Hepatocyte (in vitro differentiated cells): Measurements from ENCODE around the gene ELAVL4. TPM values are rescaled to one million over a fixed set of nuclear protein-coding genes. Genes with fewer than 3 reads are reported as not detected.

Experiments used
- DNase-seq: peaks from one replicate; pipeline ENCODE4 v3.0.0-alpha.2; 2016; ENCODE audit warnings: low spot score
- H2AFZ ChIP-seq: fragments of 200-600 bp; sonication (generic); 2 replicates; pipeline ENCODE4 v1.6.0; 2016; ENCODE audit warnings: antibody characterized with exemption, mild to moderate bottlenecking
- H3K27ac ChIP-seq: fragments of 200-600 bp; sonication (generic); 2 replicates; pipeline ENCODE4 v1.5.1; 2016; ENCODE audit warnings: mild to moderate bottlenecking
- H3K27me3 ChIP-seq: fragments of 200-600 bp; sonication (generic); 2 replicates; pipeline ENCODE4 v1.6.1; 2016
- H3K36me3 ChIP-seq: fragments of 200-600 bp; sonication (generic); replicated peaks from 2 replicates; pipeline ENCODE4 v1.5.1; 2016; ENCODE audit warnings: low read depth; ENCODE audit not compliant: insufficient read depth
- H3K4me1 ChIP-seq: fragments of 200-600 bp; sonication (generic); 2 replicates; pipeline ENCODE4 v1.5.1; 2016; ENCODE audit warnings: mild to moderate bottlenecking, moderate library complexity; ENCODE audit not compliant: insufficient read depth
- H3K4me2 ChIP-seq: fragments of 200-600 bp; sonication (generic); 2 replicates; pipeline ENCODE4 v1.6.0; 2016
- H3K4me3 ChIP-seq: fragments of 200-600 bp; sonication (generic); 2 replicates; pipeline ENCODE4 v1.5.1; 2016; ENCODE audit warnings: mild to moderate bottlenecking
- H3K79me2 ChIP-seq: fragments of 200-600 bp; sonication (generic); 2 replicates; pipeline ENCODE4 v1.6.0; 2017; ENCODE audit warnings: mild to moderate bottlenecking
- H3K9me2 ChIP-seq: fragments of 200-600 bp; sonication (generic); replicated peaks from 2 replicates; pipeline ENCODE4 v1.6.0; 2017; ENCODE audit warnings: mild to moderate bottlenecking; ENCODE audit not compliant: insufficient read depth
- H3K9me3 ChIP-seq: fragments of 200-600 bp; sonication (generic); 2 replicates; pipeline ENCODE4 v1.5.1; 2016; ENCODE audit warnings: low read depth, mild to moderate bottlenecking
- H4K20me1 ChIP-seq: fragments of 200-600 bp; sonication (generic); 2 replicates; pipeline ENCODE4 v1.6.0; 2016; ENCODE audit warnings: mild to moderate bottlenecking; ENCODE audit not compliant: insufficient read depth, poor library complexity, severe bottlenecking
- CTCF ChIP-seq: fragments of 200-600 bp; sonication (generic); IDR thresholded peaks from 2 replicates; pipeline ENCODE4 v1.5.1; 2016; ENCODE audit warnings: antibody characterized with exemption, mild to moderate bottlenecking; ENCODE audit not compliant: poor library complexity
- EZH2 ChIP-seq: fragments of 200-600 bp; sonication (generic); IDR thresholded peaks from 2 replicates; pipeline ENCODE4 v1.6.1; 2016; ENCODE audit warnings: antibody characterized with exemption, mild to moderate bottlenecking, borderline replicate concordance
- EZH2phosphoT487 ChIP-seq: fragments of 200-600 bp; sonication (generic); IDR thresholded peaks from one replicate; pipeline ENCODE4 v1.6.1; 2018; ENCODE audit warnings: antibody characterized with exemption, mild to moderate bottlenecking, low read depth, moderate library complexity; ENCODE audit not compliant: unreplicated experiment, severe bottlenecking
- WGBS: methylation state at CpG from one replicate; pipeline ENCODE4 v1.1.6; 2016; ENCODE audit warnings: low lambda C conversion rate; ENCODE audit errors: missing lambda C conversion rate; 5-methylcytosine and 5-hydroxymethylcytosine counted together
- polyA plus RNA-seq: library from polyadenylated mRNA; unstranded; fragments of >200 nt; fragmentation: Nextera tagmentation; extraction: Ambion mirVana; gene quantifications from 2 replicates; pipeline ENCODE4 v1.2.1, GENCODE V29; 2016
- total RNA-seq: library from RNA; depleted of rRNA; stranded (reverse); fragments of >200 nt; gene quantifications from 2 replicates; pipeline ENCODE4 v1.2.3, GENCODE V29; 2014

The ELAVL4 gene
- total and polyA plus RNA-seq, 2 experiments from 2014 or later: 0.07 to 0.08 TPM

- Histone ChIP-seq H3K4me3 (no peak overlapping the region), H3K9me3 (no peaks in the 10 kb centered on the region), H3K79me2 (no peaks in the 10 kb centered on the region), H3K4me1 (no peaks in the 10 kb centered on the region), H3K36me3 (no peaks in the 10 kb centered on the region), H2AFZ (no peak overlapping the region), H3K9me2 (no peaks in the 10 kb centered on the region), H3K27me3 (no peaks in the 10 kb centered on the region), H4K20me1 (no peaks in the 10 kb centered on the region), H3K27ac (no peak overlapping the region), H3K4me2 (no peak overlapping the region)
- WGBS: 55% methylated on average over 1 of the region's 1 CpG
- DNase-seq: no peak
- TF ChIP-seq EZH2: no peak
- no peak for TF ChIP-seq CTCF
Observed at GRCh38 chr1:50246869-50247268, 138.1 kb downstream of the ELAVL4 start.

- no peak overlapping the region for H3K4me2 ChIP-seq
- no peak for DNase-seq
- 68% methylated on average over 13 of the region's 13 CpGs for WGBS
Observed at GRCh38 chr1:50251702-50252101, 143.0 kb downstream of the ELAVL4 start.

GRCh38 chr1:50252196-50252595 is 143.5 kb downstream of the ELAVL4 start:
- Histone ChIP-seq H4K20me1 (no peaks in the 10 kb centered on the region), H3K4me3 (no peak overlapping the region), H3K36me3 (no peaks in the 10 kb centered on the region), H3K27me3 (no peaks in the 10 kb centered on the region), H3K27ac (no peak overlapping the region), H3K79me2 (no peaks in the 10 kb centered on the region), H3K9me3 (no peaks in the 10 kb centered on the region), H3K4me1 (no peaks in the 10 kb centered on the region), H3K4me2 (no peak overlapping the region), H2AFZ (no peak overlapping the region), H3K9me2 (no peaks in the 10 kb centered on the region)
- WGBS: 59% methylated on average over 2 of the region's 2 CpGs
- TF ChIP-seq EZH2phosphoT487: no peak
- no peak for TF ChIP-seq CTCF
- no peak for TF ChIP-seq EZH2
- no peak for DNase-seq

More at GRCh38 chr1:50251702-50252101, 143.0 kb downstream of the ELAVL4 start:
- H3K4me1 ChIP-seq: no peaks in the 10 kb centered on the region
- H3K9me2 ChIP-seq: no peaks in the 10 kb centered on the region
- no peaks in the 10 kb centered on the region for H3K79me2 ChIP-seq
- H4K20me1 ChIP-seq: no peaks in the 10 kb centered on the region
- H3K9me3 ChIP-seq: no peaks in the 10 kb centered on the region
- no peak overlapping the region for H3K4me3 ChIP-seq
- H2AFZ ChIP-seq: no peak overlapping the region
- TF ChIP-seq EZH2phosphoT487 (no peak), EZH2 (no peak), CTCF (no peak)
- no peak overlapping the region for H3K27ac ChIP-seq
- H3K36me3 ChIP-seq: no peaks in the 10 kb centered on the region
- no peaks in the 10 kb centered on the region for H3K27me3 ChIP-seq

Other genes with a start within 250 kb of the ELAVL4 start
- 0.52 and 0.73 TPM in 2 replicates for gene AGBL4, start 85.0 kb upstream of the ELAVL4 start, total RNA-seq
- 0.50 TPM in 2 replicates for gene AGBL4, start 85.0 kb upstream of the ELAVL4 start, polyA plus RNA-seq